GM06990 (cell line): ENCODE results near the gene CHD6.

Source experiments
- DNase-seq: peaks from one replicate; pipeline ENCODE4 v3.0.0-alpha.2; 2011; ENCODE audit not compliant: insufficient read length; ENCODE audit errors: extremely low read depth
- H3K27me3 ChIP-seq: replicated peaks from 2 replicates; pipeline ENCODE4 v1.6.0; 2011; ENCODE audit warnings: low read length; ENCODE audit not compliant: control insufficient read depth, insufficient read depth
- H3K36me3 ChIP-seq: 2 replicates; pipeline ENCODE4 v1.5.1; 2011; ENCODE audit warnings: low read length; ENCODE audit not compliant: control insufficient read depth, insufficient read depth
- H3K4me3 ChIP-seq: replicated peaks from 2 replicates; pipeline ENCODE4 v1.5.1; 2011; ENCODE audit warnings: low read depth, mild to moderate bottlenecking, control low read depth, low read length
- CTCF ChIP-seq: IDR thresholded peaks from 2 replicates; pipeline ENCODE4 v1.5.1; 2011; ENCODE audit warnings: low read length, control low read depth, mild to moderate bottlenecking, inconsistent platforms; ENCODE audit not compliant: insufficient read depth, poor library complexity, severe bottlenecking

The CHD6 gene

GRCh38 chr20:41364967-41365765 is 253.0 kb downstream of the CHD6 start:
- Histone ChIP-seq H3K4me3 (no peak overlapping the region), H3K36me3 (no peaks in the 10 kb centered on the region), H3K27me3 (no peaks in the 10 kb centered on the region; the same call in none of the 2 replicates)
- no peak for TF ChIP-seq CTCF
- DNase-seq = no peak

- no peaks in the 10 kb centered on the region; the same call in none of the 2 replicates for H3K27me3 ChIP-seq
- DNase-seq = no peak
- H3K4me3 ChIP-seq = no peak overlapping the region
- TF ChIP-seq CTCF = no peak
- H3K36me3 ChIP-seq = no peaks in the 10 kb centered on the region
Measured at GRCh38 chr20:41364236-41364855, 253.8 kb downstream of the CHD6 start.

- no peak overlapping the region for H3K4me3 ChIP-seq
- DNase-seq = no peak
- TF ChIP-seq CTCF = no peak
- H3K27me3 ChIP-seq = no peaks in the 10 kb centered on the region; the same call in none of the 2 replicates
- no peaks in the 10 kb centered on the region for H3K36me3 ChIP-seq
Measured at GRCh38 chr20:41363601-41364000, 254.6 kb downstream of the CHD6 start.

GRCh38 chr20:41362748-41363140 is 255.4 kb downstream of the CHD6 start:
- H3K4me3 ChIP-seq = no peak overlapping the region
- no peaks in the 10 kb centered on the region for H3K36me3 ChIP-seq
- DNase-seq = no peak
- no peaks in the 10 kb centered on the region; the same call in 1 of the 2 replicates for H3K27me3 ChIP-seq
- TF ChIP-seq CTCF = no peak

- Histone ChIP-seq H3K36me3 (no peaks in the 10 kb centered on the region), H3K27me3 (no peaks in the 10 kb centered on the region; the same call in 1 of the 2 replicates), H3K4me3 (no peak overlapping the region)
- DNase-seq = no peak
- no peak for TF ChIP-seq CTCF
Measured at GRCh38 chr20:41361757-41362747, 256.1 kb downstream of the CHD6 start.
